Measurements from ENCODE around the gene CD40.
"Not testable (repeated sequence)": the region's sequence is repeated elsewhere in the genome, so short reads cannot be mapped to it uniquely, and the experiment has no call there.

CD40 gene

DNA sequence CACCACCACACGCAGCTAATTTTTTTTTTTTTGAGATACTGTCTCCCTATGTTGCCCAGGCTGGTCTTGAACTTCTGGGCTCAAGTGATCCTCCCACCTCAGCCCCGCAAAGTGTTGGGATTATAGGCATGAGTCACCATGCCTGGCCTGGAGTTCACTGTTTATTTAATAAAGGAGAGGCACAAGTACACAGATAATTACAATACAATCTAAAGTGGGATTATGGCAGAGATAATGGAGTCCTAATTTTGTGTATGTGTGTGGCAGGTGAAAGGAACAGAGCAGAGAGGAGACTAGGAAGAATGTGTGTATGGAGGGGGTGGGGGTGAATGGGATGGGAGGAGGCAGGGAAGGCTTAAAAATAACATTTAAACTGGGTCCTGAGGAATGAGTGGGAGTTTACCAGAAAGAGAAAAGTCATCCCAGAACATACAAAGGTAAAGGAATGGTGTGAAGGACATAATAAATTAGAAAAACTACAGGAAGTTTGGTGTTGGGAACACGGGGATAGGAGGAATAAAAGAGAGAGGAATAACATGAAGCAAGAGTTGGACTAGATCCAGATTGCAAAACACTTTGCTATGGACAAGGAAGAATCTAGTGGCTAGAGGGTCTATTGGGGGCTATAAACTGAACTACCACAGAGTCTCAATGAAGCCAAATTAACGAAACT is 32.8 kb upstream of the CD40 start:
- no peaks in the 10 kb centered on the region for H3K27me3 Mint-ChIP-seq
- DNase-seq (no peak), ATAC-seq (replicated peaks) (no peak)
- no peak overlapping the region for H3K4me3 Mint-ChIP-seq
- no peak overlapping the region for H3K27ac Mint-ChIP-seq
- no peaks in the 10 kb centered on the region for H3K9me3 Mint-ChIP-seq
- peaks cover 16% of the 10 kb centered on the region for H3K36me3 Mint-ChIP-seq (ENCODE audit: insufficient read depth)
- peaks cover 34 to 71% of the 10 kb centered on the region in 2 donors for H3K4me1 Mint-ChIP-seq (ENCODE audit: low read depth in 2 of 2)

DNA sequence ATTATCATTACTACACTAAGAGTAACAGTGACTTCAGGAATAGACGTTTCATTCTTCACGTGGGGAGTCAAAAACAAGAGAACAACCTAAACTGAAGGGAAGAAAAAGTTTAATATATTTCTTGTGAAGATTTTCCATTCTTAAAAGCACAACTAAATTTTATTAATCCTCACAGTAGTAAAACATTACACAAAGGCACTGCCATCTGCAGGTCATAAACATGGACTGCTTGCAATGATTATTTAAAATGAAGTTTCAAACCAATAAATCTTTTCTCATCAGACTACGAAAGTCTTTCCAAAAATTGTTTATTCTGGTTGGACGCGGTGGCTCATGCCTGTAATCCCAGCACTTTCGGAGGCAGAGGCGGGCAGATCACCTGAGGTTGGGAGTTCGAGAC is 31.0 kb upstream of the CD40 start:
- Mint-ChIP-seq H3K27me3 (no peaks in the 10 kb centered on the region), H3K36me3 (ENCODE audit: insufficient read depth) (peaks cover 16% of the 10 kb centered on the region), H3K9me3 (no peaks in the 10 kb centered on the region), H3K4me3 (peak overlapping the region in 1 of 2 donors; percentile 47), H3K4me1 (ENCODE audit: low read depth in 2 of 2) (peaks cover 31 to 68% of the 10 kb centered on the region in 2 donors), H3K27ac (peak overlapping the region in 1 of 2 donors; percentile 66)
- ATAC-seq (replicated peaks) (no peak), DNase-seq (no peak)

DNA sequence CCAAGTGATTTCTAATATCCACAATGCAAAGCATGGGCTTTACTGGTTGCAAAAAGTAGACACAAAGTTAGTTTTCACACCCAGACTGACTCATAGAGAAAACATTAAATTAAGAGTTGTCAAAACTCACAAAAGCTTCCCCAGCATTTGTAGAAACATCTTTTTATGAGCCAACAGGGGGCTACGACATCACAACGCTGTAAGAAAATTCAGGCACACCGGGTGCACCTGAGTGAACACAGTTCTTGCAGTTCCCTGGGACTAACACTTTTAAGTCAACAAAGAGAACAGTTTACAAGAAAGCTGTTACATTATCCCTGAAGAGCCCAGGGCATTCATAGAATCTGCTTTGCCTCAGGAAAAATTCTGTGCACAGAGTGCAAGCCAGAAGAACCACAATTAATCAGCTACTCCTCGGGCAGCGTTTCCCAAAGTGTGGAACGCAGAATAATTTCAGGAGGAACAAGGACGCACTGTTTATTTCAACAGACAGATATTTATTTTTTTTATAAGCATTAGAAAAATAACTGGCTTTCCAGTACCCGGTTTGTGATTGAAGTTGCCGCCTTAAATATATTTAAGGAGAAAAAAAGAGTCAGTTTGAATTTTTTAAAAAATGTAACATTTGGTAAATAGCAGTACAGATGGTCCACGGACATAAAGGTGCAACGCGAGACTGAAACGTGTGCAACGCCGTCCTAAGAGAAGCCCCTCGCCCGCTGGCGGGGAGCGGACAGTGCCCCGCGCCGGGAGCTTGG is 29.5 kb upstream of the CD40 start:
- peaks cover 14% of the 10 kb centered on the region for H3K36me3 Mint-ChIP-seq (ENCODE audit: insufficient read depth)
- H3K9me3 Mint-ChIP-seq, result no peaks in the 10 kb centered on the region
- H3K4me1 Mint-ChIP-seq (ENCODE audit: low read depth in 2 of 2), result peaks cover 25 to 57% of the 10 kb centered on the region in 2 donors
- ATAC-seq (replicated peaks) (no peak), DNase-seq (no peak)
- peak overlapping the region; percentile 92 to 95 for H3K27ac Mint-ChIP-seq
- H3K4me3 Mint-ChIP-seq, result peak overlapping the region; percentile 86 to 91
- H3K27me3 Mint-ChIP-seq, result no peaks in the 10 kb centered on the region

DNA sequence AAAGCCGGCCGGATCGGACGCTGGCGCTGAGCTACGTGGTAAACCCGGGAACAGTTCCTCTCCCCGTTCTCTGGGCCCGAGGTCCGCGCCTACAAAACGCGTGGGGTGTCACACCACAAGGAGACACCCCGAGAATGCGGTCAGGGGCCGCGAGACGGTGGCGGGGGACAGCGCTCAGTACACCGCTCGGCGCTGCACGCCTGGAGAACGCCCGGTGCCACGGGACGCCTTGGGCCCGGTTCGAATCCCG is 29.0 kb upstream of the CD40 start:
- Mint-ChIP-seq H3K9me3 (no peaks in the 10 kb centered on the region), H3K36me3 (ENCODE audit: insufficient read depth) (peaks cover 14% of the 10 kb centered on the region), H3K27ac (peak overlapping the region; percentile 92 to 95), H3K27me3 (no peaks in the 10 kb centered on the region), H3K4me3 (peak overlapping the region; percentile 86 to 91), H3K4me1 (ENCODE audit: low read depth in 2 of 2) (peaks cover 25 to 55% of the 10 kb centered on the region in 2 donors)
- peak; percentile 53 for ATAC-seq (replicated peaks)
- peak in 2 of 3 experiments; percentile 50 to 55 for DNase-seq

DNA sequence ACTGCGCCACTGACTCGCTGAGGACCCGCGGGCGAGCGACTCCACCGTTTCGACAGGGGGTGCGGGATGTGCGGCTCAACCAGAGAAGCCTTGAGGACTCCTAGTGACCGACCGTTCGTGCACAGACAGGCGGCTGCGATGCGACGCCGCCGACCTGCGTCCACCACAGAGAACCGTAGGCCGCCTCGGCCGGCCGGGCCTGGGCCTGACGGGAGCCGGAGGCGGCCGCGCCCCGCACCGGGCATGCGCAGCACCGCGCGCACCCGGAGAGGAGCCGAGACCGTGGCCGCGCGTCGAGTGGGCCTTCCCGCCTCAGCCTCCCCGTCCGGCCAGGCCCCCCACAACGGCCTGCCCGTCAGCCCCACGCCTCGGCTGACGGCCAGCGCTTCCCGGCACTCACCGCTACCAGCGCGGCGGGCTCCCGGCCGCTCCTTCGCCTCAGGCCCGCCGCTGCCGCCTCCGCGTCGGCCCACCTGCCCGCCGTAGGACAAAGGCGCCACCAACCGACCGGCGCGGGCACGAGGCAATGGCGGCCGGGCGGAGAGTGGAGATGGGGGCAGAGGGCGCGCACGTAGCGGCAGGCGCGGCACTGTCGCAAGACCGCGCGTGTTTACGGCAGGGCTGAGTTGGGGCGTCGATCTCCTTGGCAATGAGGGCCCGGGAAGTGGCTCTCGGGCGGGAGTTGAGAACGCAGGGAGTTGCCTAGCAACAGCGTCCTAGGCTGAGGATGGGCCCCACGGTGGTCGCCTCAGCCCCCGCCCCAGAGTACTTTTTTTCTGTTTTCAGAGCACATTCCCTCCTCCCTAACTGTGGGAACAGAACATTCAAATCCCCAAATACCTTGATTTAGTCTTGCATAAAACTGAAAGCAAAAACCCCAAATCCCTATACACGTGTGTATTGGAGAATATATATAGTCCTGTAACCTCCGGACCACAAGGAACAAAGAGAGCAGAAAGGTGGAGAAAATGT is 28.4 kb upstream of the CD40 start, which contains the start of gene NCOA5:
Gene NCOA5 (minus strand): TSS at position 546 of the 972 bp plus-strand sequence. CDS start 10,538 bp downstream, outside the sequence.
- DNase-seq, result peak; percentile 89 to 93 (median 92)
- Mint-ChIP-seq H3K4me3 (peak within 1 kb of the TSS; percentile 86 to 91), H3K27ac (peak within 1 kb of the TSS; percentile 92 to 95), H3K4me1 (ENCODE audit: low read depth in 2 of 2) (peaks cover 22 to 49% of the 10 kb centered on the region in 2 donors), H3K9me3 (no peaks in the 10 kb centered on the region), H3K36me3 (ENCODE audit: insufficient read depth) (peaks cover 14% of the 10 kb centered on the region), H3K27me3 (no peaks in the 10 kb centered on the region)
- peak; percentile 87 for ATAC-seq (replicated peaks)

DNA sequence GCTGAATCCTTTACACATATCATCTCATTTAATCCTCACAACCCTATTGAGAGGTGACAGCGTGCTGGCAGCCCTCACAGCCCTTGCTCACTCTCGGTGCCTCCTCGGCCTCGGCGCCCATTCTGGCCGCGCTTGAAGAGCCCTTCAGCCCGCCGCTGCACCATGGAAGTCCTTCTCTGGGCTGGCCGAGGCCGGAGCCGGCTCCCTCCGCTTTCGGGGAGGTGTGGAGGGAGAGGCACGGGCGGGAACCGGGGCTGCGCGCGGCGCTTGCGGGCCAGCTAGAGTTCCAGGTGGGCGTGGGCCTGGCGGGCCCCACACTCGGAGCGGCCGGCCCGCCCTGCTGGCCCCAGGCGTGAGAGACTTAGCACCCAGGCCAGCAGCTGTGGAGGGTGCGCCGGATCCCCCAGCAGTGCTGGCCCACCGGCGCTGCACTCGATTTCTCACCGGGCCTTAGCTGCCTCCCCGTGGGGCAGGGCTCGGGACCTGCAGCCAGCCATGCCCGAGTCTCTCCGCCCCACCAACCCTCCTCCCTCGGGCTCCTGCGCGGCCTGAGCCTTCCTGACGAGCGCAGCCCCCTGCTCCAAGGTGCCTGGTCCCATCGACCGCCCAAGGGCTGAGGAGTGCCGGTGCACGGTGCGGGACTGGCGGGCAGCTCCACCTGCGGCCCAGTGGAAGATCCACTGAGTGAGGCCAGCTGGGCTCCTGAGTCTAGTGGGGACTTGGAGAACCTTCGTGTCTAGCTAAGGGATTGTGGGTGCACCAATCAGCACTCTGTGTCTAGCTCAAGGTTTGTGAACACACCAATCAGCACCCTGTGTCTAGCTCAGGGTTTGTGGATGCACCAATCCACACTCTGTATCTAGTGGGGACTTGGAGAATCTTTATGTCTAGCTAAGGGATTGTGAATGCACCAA is 26.2 kb upstream of the CD40 start:
- H3K4me3 Mint-ChIP-seq; ATAC-seq (replicated peaks); H3K27ac Mint-ChIP-seq: not testable (repeated sequence)

DNA sequence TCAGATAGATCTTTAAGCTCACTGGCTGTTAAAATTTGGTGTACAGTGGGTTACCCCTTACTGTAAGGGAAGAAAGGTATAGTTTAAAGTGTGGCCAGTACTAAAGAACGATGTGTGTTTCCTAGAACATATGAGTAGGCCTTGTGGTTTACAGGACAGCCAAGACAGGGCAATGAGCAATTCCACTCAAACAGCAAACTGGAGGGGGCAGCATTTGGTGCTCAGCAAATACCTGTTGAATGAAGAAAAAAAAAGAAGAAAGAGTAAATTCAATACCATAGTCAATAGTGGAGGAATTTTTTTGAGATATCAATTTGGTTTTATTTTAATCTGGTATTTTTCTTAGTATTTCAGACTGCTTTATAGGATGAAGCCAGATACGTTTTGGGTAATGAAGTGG is 24.6 kb upstream of the CD40 start:
- no peak overlapping the region for H3K4me3 Mint-ChIP-seq
- DNase-seq, result no peak
- H3K27ac Mint-ChIP-seq, result no peak overlapping the region
- ATAC-seq (replicated peaks), result no peak
- H3K36me3 Mint-ChIP-seq (ENCODE audit: insufficient read depth), result peaks cover 13% of the 10 kb centered on the region
- no peaks in the 10 kb centered on the region for H3K9me3 Mint-ChIP-seq
- peaks cover 6 to 12% of the 10 kb centered on the region in 2 donors for H3K4me1 Mint-ChIP-seq (ENCODE audit: low read depth in 2 of 2)
- H3K27me3 Mint-ChIP-seq, result peaks cover 3 to 11% of the 10 kb centered on the region in 2 donors

More for the DNA sequence above, 26.2 kb upstream of the CD40 start:
- Mint-ChIP-seq H3K4me1 (ENCODE audit: low read depth in 2 of 2) (peaks cover 12 to 27% of the 10 kb centered on the region in 2 donors), H3K36me3 (ENCODE audit: insufficient read depth) (peaks cover 14% of the 10 kb centered on the region)
- not testable (repeated sequence) for DNase-seq, H3K9me3 Mint-ChIP-seq, H3K27me3 Mint-ChIP-seq

DNA sequence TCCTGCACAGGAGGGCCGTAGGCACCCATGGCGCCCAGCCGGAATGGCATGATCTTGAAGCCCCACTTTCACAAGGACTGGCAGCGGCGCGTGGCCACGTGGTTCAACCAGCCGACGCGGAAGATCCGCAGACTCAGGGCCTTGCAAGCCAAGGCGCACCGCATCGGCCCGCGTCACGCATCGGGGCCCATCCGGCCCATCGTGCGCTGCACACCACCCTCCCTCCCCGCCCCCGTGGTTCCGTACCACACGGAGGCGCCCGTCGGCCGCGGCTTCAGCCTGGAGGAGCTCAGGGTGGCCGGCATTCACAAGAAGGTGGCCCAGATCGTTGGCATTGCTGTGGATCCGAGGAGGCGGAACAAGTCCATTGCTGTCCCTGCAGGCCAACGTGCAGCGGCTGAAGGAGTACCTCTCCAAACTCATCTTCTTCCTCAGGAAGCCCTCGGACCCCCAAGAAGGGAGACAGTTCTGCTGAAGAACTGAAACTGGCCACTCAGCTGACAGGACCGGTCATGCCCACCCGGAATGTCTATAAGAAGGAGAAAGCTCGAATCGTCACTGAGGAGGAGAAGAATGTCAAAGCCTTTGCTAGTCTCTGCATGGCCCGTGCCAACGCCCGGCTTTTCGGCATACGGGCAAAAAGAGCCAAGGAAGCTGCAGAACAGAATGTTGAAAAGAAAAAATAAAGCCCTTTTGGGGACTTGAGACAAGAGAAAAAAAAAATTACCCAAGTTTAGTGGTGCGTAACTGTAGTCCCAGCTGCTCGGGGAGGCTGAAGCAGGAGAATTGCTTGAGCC is 18.4 kb upstream of the CD40 start:
- Mint-ChIP-seq H3K4me1 (ENCODE audit: low read depth in 2 of 2) (no peaks in the 10 kb centered on the region), H3K4me3 (no peak overlapping the region), H3K9me3 (no peaks in the 10 kb centered on the region), H3K36me3 (ENCODE audit: insufficient read depth) (no peaks in the 10 kb centered on the region), H3K27ac (no peak overlapping the region), H3K27me3 (peaks cover 43 to 63% of the 10 kb centered on the region in 2 donors)
- ATAC-seq (replicated peaks), result no peak
- no peak for DNase-seq

DNA sequence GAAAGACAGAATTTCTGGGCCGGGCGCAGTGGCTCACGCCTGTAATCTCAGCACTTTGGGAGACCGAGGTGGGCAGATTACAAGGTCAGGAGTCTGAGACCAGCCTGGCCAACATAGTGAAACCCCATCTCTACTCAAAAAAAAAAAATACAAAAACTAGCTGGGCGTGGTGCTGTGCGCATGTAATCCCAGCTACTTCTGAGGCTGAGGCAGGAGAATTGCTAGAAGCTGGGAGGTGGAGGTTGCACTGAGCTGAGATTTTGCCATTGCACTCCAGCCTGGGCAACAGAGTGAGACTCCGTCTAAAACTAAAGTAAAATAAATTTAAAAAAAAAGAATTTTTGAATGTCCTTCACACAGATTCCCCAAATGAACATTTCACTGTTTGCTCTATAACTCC is 17.7 kb upstream of the CD40 start:
- not testable (repeated sequence) for ATAC-seq (replicated peaks); H3K4me3 Mint-ChIP-seq

DNA sequence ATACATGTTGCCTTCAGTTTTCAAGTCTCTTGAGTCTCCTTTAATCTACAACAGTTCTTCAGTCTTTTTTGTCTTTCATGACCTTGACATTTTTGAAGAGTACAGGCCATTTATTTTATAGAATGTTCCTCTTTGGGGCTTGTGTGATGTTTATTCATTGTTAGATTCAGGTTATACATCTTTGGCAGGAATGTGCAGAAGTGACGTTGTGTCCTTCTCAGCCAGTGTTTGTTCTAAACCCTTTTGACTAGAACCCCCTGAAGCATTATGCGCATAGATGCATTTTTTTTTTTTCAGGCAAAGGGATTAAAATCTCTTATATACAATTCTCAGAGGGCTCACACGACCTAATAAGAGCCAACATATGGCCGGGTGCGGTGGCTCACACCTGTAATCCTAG is 17.1 kb upstream of the CD40 start:
- no peak overlapping the region for H3K4me3 Mint-ChIP-seq
- no peak for ATAC-seq (replicated peaks)

More for the DNA sequence above, 17.7 kb upstream of the CD40 start:
- not testable (repeated sequence) for H3K9me3 Mint-ChIP-seq; DNase-seq; H3K27ac Mint-ChIP-seq; H3K36me3 Mint-ChIP-seq (ENCODE audit: insufficient read depth); H3K4me1 Mint-ChIP-seq (ENCODE audit: low read depth in 2 of 2)
- peaks cover 50 to 71% of the 10 kb centered on the region in 2 donors for H3K27me3 Mint-ChIP-seq

DNA sequence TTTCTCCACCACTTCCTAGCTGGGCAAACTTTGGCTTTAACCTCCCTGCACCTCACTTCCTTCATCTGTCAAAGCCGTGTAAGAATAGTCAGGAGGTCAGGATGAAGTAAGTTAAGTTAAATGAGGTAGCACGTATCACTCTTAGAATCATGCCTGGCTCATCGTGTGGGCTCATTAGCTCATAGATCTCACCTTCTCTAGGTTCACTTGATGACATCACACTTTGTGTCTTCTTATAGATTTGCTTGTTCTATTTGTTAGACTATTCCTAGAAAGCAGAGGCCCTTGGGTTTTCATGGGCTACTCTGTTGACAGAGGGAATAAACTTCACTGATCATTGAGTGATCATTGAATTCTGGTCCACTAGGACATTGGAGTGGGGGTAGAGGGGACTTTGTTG is 16.2 kb upstream of the CD40 start:
- peaks cover 62 to 78% of the 10 kb centered on the region in 2 donors for H3K27me3 Mint-ChIP-seq
- no peak overlapping the region for H3K4me3 Mint-ChIP-seq
- DNase-seq (no peak), ATAC-seq (replicated peaks) (no peak)
- H3K4me1 Mint-ChIP-seq (ENCODE audit: low read depth in 2 of 2), result no peaks in the 10 kb centered on the region
- H3K27ac Mint-ChIP-seq, result no peak overlapping the region
- no peaks in the 10 kb centered on the region for H3K9me3 Mint-ChIP-seq
- no peaks in the 10 kb centered on the region for H3K36me3 Mint-ChIP-seq (ENCODE audit: insufficient read depth)

More for the DNA sequence above, 17.1 kb upstream of the CD40 start:
- Mint-ChIP-seq H3K36me3 (ENCODE audit: insufficient read depth) (no peaks in the 10 kb centered on the region), H3K4me1 (ENCODE audit: low read depth in 2 of 2) (no peaks in the 10 kb centered on the region), H3K9me3 (no peaks in the 10 kb centered on the region), H3K27me3 (peaks cover 54 to 75% of the 10 kb centered on the region in 2 donors), H3K27ac (no peak overlapping the region)
- DNase-seq, result no peak

DNA sequence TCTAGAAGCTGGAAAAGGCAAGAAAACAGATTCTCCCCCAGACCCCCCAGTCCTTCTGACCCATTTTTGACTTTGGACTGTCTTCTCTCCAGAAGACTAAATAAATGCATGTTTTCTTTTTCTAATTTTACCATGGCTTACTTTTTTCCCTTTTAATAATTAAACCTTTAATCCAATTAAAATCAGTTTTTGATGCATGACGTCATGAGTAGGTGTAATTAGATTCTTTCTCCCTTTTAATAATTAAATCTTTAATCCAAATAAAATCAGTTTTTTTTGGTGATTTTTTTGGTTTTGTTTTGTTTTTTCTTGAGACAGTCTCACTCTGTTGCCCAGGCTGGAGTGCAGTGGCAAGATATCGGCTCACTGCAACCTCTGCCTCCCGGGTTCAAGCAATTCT is 15.2 kb upstream of the CD40 start:
- no peak for DNase-seq
- Mint-ChIP-seq H3K27me3 (peaks cover 67 to 87% of the 10 kb centered on the region in 2 donors), H3K36me3 (ENCODE audit: insufficient read depth) (no peaks in the 10 kb centered on the region), H3K27ac (no peak overlapping the region), H3K9me3 (no peaks in the 10 kb centered on the region), H3K4me1 (ENCODE audit: low read depth in 2 of 2) (no peaks in the 10 kb centered on the region), H3K4me3 (no peak overlapping the region)
- ATAC-seq (replicated peaks), result no peak
